Measurements from ENCODE around the gene UST.

- no peak for TF ChIP-seq CTCF (conservative IDR thresholded peaks at IDR 0.05 in 1 of 2, IDR thresholded peaks at IDR 0.05 in 1 of 2; ENCODE audit: extremely low read depth in 1 of 2, insufficient read depth in 1 of 2, low read depth in 1 of 2, low read length in 2 of 2)
- no peak for TF ChIP-seq EZH2 (IDR thresholded peaks at IDR 0.05; ENCODE audit: borderline replicate concordance, low read length)
Measured at GRCh38 chr6:149007846-149008245, 261.0 kb downstream of the UST start.

Measured in mammary epithelial cell (primary cell).